IPS DF 6.9 (cell line): Measurements from ENCODE around the gene C6orf47.

ENCODE experiments used
- DNase-seq: peaks from one replicate; pipeline ENCODE4 v3.0.0-alpha.2; 2013; ENCODE audit warnings: low read depth, low spot score
- H3K27ac ChIP-seq: one replicate; pipeline ENCODE4 v1.5.1; 2013; ENCODE audit warnings: low read length, control low read depth
- H3K27me3 ChIP-seq: 2 replicates; pipeline ENCODE4 v1.6.1; 2013; ENCODE audit warnings: mild to moderate bottlenecking, low read length; ENCODE audit not compliant: control insufficient read depth, insufficient read depth
- H3K36me3 ChIP-seq: 2 replicates; pipeline ENCODE4 v1.6.1; 2013; ENCODE audit warnings: low read length; ENCODE audit not compliant: control insufficient read depth, insufficient read depth
- H3K4me1 ChIP-seq: 2 replicates; pipeline ENCODE4 v1.6.1; 2013; ENCODE audit warnings: low read length; ENCODE audit not compliant: control insufficient read depth, insufficient read depth
- H3K4me3 ChIP-seq: 2 replicates; pipeline ENCODE4 v1.5.1; 2013; ENCODE audit warnings: mild to moderate bottlenecking, low read length
- H3K9me3 ChIP-seq: 2 replicates; pipeline ENCODE4 v1.6.1; 2013; ENCODE audit warnings: low read length, inconsistent platforms; ENCODE audit not compliant: control insufficient read depth, insufficient read depth
- WGBS: extraction: QIAGEN DNeasy Blood & Tissue Kit; methylation state at CpG from one replicate; pipeline ENCODE4 v1.1.7; 2013; ENCODE audit warnings: mixed read lengths, missing lambda C conversion rate; ENCODE audit not compliant: insufficient read length, insufficient coverage; 5-methylcytosine and 5-hydroxymethylcytosine counted together

The C6orf47 gene

DNA sequence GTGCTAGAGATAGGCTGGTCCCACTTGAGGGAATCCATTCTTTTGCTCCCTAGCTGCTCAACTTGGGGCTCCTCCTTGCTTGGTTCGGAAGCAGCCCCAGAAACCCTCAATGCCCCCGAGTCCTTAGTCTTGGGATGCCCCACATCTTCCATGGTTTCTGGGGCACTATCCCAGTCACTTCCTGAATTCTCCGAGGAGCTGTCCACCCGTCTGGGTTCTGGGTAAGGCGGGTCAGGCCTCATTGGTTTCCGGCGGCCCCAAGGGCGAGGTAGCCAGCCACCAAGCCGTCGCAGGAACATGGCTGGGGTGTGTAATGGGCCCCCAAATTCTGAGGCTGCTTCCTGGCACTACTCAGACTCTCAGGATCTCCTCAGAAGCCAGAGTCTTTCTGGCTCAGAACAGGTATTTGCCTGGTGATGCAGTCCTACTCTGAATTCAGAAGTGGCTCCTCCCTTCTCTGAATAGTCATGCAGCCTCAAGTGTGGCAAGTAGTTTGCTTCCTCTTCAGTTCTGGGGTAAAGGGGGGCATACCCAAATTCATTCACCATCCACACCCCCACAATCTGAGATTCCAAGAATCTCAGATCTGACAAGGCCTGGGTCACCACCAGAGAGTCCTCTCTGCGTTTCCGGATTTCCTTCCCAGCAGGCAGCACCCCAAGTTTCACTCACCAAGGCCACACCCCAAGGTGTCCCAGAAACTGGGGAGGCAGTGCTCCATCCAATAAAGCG, 763 bp downstream of the C6orf47 start:
- H3K27me3 ChIP-seq, result no peaks in the 10 kb centered on the region
- H3K4me1 ChIP-seq, result 0 out of 2 replicates have a peak, but pooled peaks cover 2% of the 10 kb centered on the region
- no peaks in the 10 kb centered on the region for H3K9me3 ChIP-seq
- H3K4me3 ChIP-seq, result peak overlapping the region; percentile 77; the same call in 1 of the 2 replicates
- no peak overlapping the region for H3K27ac ChIP-seq
- DNase-seq, result no peak
- WGBS, result no CpG with 5 or more reads among the region's 13 CpGs
- 0 out of 2 replicates have a peak, but pooled peaks cover 7% of the 10 kb centered on the region for H3K36me3 ChIP-seq

DNA sequence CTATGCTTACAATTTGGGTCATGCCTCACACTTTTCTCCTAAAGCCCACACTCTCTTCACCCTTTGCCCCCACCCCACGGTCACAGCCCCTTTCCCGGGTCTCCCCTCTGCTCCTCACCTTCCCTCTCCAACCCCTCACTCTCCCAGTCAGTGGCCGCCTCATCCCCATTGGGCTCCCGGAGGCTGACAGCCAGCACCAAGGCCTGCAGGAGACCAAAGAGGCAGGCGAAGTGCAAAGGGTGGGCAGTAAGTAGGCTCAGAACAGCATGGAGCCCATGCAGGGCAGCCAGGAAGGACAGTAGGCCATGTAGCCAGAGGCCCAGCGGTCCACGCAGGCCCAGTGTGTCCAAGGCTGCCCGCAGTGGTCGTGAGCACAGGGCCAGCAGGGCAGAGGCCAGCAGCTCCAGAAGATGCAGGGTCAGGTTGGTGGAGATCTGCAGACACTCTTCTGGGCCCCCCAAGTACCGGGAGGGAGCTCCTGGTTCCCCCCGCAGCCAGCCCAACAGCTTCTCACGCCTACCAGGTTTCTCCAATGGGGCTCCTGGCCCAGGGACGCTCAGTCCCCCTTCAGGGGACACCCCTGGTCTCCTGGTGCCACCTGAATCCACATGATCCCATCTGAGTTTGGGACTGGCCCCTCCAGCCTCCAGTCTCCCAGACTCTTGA, 1.5 kb downstream of the C6orf47 start:
- no peak overlapping the region for H3K4me3 ChIP-seq
- DNase-seq, result no peak
- H3K27me3 ChIP-seq, result no peaks in the 10 kb centered on the region
- H3K4me1 ChIP-seq, result 0 out of 2 replicates have a peak, but pooled peaks cover 2% of the 10 kb centered on the region
- WGBS, result no CpG with 5 or more reads among the region's 13 CpGs
- H3K36me3 ChIP-seq, result 0 out of 2 replicates have a peak, but pooled peaks cover 7% of the 10 kb centered on the region
- H3K27ac ChIP-seq, result no peak overlapping the region
- no peaks in the 10 kb centered on the region for H3K9me3 ChIP-seq

- H3K9me3 ChIP-seq, result no peaks in the 10 kb centered on the region
- no CpG with 5 or more reads among the region's 4 CpGs for WGBS
- no peak overlapping the region for H3K27ac ChIP-seq
- no peak overlapping the region for H3K4me3 ChIP-seq
- 0 out of 2 replicates have a peak, but pooled peaks cover 5% of the 10 kb centered on the region for H3K36me3 ChIP-seq
- H3K4me1 ChIP-seq, result 0 out of 2 replicates have a peak, but pooled peaks cover 2% of the 10 kb centered on the region
- H3K27me3 ChIP-seq, result no peaks in the 10 kb centered on the region
- DNase-seq, result no peak
Observed at GRCh38 chr6:31658158-31658688, 2.4 kb downstream of the C6orf47 start.

DNA sequence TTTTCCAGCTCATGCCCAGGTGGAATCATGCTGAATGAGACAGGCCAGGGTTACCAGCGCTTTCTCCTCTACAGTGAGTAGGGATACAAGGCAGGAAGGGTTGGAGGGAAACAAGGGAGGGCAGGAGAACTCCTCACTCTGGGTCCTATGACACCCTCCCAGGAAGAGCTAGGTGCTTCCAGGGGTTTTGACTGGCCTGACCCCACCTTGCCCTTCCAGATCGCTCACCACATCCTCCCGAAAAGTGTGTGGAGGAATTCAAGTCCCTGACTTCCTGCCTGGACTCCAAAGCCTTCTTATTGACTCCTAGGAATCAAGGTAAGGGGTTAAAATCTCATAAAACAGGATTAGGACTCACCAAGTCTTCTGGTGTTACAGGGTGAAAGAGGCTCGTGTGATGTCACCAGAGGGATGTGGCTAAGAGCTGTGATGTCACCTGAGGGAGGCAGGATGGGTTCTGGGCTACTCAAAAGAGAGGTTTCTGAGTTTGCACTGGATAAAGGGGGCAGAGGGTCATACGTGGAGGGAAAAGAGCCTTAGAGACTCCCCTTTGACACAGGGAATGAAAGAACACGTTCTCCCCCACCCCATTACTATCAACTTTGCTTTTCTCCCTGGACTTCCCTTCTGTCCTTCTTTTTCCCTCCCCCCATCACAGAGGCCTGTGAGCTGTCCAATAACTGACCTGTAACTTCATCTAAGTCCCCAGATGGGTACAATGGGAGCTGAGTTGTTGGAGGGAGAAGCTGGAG, 3.0 kb downstream of the C6orf47 start:
- Histone ChIP-seq H3K4me3 (no peak overlapping the region), H3K4me1 (0 out of 2 replicates have a peak, but pooled peaks cover 2% of the 10 kb centered on the region), H3K9me3 (no peaks in the 10 kb centered on the region), H3K36me3 (0 out of 2 replicates have a peak, but pooled peaks cover 5% of the 10 kb centered on the region), H3K27ac (no peak overlapping the region), H3K27me3 (no peaks in the 10 kb centered on the region)
- WGBS, result no CpG with 5 or more reads among the region's 6 CpGs
- no peak for DNase-seq

GRCh38 chr6:31655349-31656237, 5.0 kb downstream of the C6orf47 start, which contains the start of gene APOM:
Gene APOM (plus strand): TSS chr6:31655894. CDS start chr6:31655967, 73 bp downstream.
- no peak within 1 kb of the TSS for H3K27ac ChIP-seq
- no peaks in the 10 kb centered on the region for H3K9me3 ChIP-seq
- no peak for DNase-seq
- no CpG with 5 or more reads among the region's 8 CpGs for WGBS
- 0 out of 2 replicates have a peak, but pooled peaks cover 2% of the 10 kb centered on the region for H3K4me1 ChIP-seq
- H3K27me3 ChIP-seq, result no peaks in the 10 kb centered on the region
- H3K4me3 ChIP-seq, result no peak within 1 kb of the TSS
- H3K36me3 ChIP-seq, result no peaks in the 10 kb centered on the region

- Histone ChIP-seq H3K4me1 (0 out of 2 replicates have a peak, but pooled peaks cover 2% of the 10 kb centered on the region), H3K27me3 (no peaks in the 10 kb centered on the region), H3K27ac (no peak overlapping the region), H3K4me3 (no peak overlapping the region), H3K36me3 (no peaks in the 10 kb centered on the region), H3K9me3 (no peaks in the 10 kb centered on the region)
- no peak for DNase-seq
- WGBS, result no CpG with 5 or more reads among the region's 8 CpGs
Observed at GRCh38 chr6:31654574-31655348, 5.8 kb downstream of the C6orf47 start.

- Histone ChIP-seq H3K27ac (no peak overlapping the region), H3K27me3 (no peaks in the 10 kb centered on the region), H3K36me3 (peaks cover 11% of the 10 kb centered on the region; the same call in 1 of the 2 replicates), H3K4me1 (no peaks in the 10 kb centered on the region), H3K9me3 (no peaks in the 10 kb centered on the region), H3K4me3 (peak overlapping the region; percentile 90; the same call in 1 of the 2 replicates)
- no CpG with 5 or more reads among the region's 37 CpGs for WGBS
- DNase-seq, result no peak
Observed at GRCh38 chr6:31652925-31653724, 7.5 kb downstream of the C6orf47 start.

DNA sequence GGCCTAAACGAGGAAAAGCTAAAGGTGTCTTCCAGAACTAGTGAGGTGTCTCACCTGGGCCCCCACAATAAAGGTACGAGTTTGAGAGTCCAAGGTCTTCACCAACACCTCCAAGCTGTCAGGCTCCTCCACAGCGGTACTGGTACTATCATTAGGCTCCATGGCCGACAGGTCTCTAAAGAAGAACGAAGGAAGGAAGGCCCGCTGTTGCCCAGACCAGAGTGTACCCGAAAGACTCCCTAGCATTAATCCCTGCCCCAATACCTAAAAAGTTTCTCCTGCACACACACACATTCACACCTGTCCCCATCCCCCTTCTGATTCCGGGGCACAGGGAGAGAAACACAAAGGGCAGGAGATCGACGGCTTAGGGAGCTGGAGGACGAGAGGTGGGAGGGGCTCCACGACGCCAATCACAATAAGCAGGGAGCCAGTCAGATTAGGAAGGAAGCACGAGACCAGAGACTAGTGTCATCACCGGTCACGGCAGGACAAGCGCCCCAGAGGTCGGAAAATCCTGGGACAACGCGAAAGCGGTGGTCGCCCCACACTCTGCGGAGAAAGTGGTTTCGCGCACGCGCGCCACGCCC, 8.9 kb downstream of the C6orf47 start:
- no peak for DNase-seq
- peaks cover 11% of the 10 kb centered on the region; the same call in 1 of the 2 replicates for H3K36me3 ChIP-seq
- H3K9me3 ChIP-seq, result no peaks in the 10 kb centered on the region
- H3K4me3 ChIP-seq, result peak overlapping the region; percentile 90
- H3K27ac ChIP-seq, result no peak overlapping the region
- no peaks in the 10 kb centered on the region for H3K27me3 ChIP-seq
- H3K4me1 ChIP-seq, result no peaks in the 10 kb centered on the region
- no CpG with 5 or more reads among the region's 29 CpGs for WGBS
